ENCODE measurements around the gene PANK2. TPM values are rescaled to one million over a fixed set of nuclear protein-coding genes. Genes with fewer than 3 reads are reported as not detected.

PANK2 gene
- total RNA-seq, 4 donors from 2014 or later, result 26.6 to 40.9 (median 27.4) TPM

GRCh38 chr20:3973705-3974104 is 84.5 kb downstream of the PANK2 start:
- no peak overlapping the region for H3K4me3 ChIP-seq
- no peak overlapping the region for H3K27ac ChIP-seq
- no peaks in the 10 kb centered on the region for H3K36me3 ChIP-seq
- 63% methylated on average over 2 of the region's 2 CpGs for WGBS
- H3K27me3 ChIP-seq, result no peaks in the 10 kb centered on the region
- no peaks in the 10 kb centered on the region for H3K9me3 ChIP-seq
- peaks cover 4% of the 10 kb centered on the region for H3K4me1 ChIP-seq
- DNase-seq (ENCODE audit: low spot score in 2 of 2), result no peak
- TF ChIP-seq POLR2AphosphoS5 (IDR thresholded peaks at IDR 0.05) (no peak), EP300 (IDR thresholded peaks at IDR 0.05) (no peak), POLR2A (IDR thresholded peaks at IDR 0.05) (no peak)
- TF ChIP-seq, protein P1, sequence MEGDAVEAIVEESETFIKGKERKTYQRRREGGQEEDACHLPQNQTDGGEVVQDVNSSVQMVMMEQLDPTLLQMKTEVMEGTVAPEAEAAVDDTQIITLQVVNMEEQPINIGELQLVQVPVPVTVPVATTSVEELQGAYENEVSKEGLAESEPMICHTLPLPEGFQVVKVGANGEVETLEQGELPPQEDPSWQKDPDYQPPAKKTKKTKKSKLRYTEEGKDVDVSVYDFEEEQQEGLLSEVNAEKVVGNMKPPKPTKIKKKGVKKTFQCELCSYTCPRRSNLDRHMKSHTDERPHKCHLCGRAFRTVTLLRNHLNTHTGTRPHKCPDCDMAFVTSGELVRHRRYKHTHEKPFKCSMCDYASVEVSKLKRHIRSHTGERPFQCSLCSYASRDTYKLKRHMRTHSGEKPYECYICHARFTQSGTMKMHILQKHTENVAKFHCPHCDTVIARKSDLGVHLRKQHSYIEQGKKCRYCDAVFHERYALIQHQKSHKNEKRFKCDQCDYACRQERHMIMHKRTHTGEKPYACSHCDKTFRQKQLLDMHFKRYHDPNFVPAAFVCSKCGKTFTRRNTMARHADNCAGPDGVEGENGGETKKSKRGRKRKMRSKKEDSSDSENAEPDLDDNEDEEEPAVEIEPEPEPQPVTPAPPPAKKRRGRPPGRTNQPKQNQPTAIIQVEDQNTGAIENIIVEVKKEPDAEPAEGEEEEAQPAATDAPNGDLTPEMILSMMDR (IDR thresholded peaks at IDR 0.05), result no peak

DNA sequence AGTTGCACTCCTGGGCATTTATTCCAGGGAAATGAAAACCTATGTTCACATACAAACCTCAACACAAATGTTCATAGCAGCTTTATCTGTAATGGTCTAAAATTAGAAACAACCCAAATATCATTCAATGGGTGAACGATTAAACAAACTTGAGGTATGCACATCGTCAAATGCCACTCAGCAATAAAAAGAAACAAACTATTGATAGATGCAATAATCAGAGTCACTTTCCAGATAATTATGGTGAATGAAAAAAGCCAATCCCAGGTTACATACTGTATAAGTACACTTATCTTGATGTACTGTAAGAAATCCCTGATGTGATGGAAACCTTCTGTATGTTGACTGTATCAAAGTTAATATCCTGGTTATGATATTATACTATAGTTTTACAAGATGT is 87.3 kb downstream of the PANK2 start:
- Histone ChIP-seq H3K36me3 (no peaks in the 10 kb centered on the region), H3K27me3 (no peaks in the 10 kb centered on the region), H3K4me3 (no peak overlapping the region), H3K4me1 (peaks cover 14% of the 10 kb centered on the region), H3K27ac (no peak overlapping the region), H3K9me3 (no peaks in the 10 kb centered on the region)
- DNase-seq (ENCODE audit: low spot score in 2 of 2), result no peak
- TF ChIP-seq, protein P1 (IDR thresholded peaks at IDR 0.05), result no peak
- TF ChIP-seq POLR2A (IDR thresholded peaks at IDR 0.05), result no peak
- TF ChIP-seq EP300 (IDR thresholded peaks at IDR 0.05), result no peak
- no peak for TF ChIP-seq POLR2AphosphoS5 (IDR thresholded peaks at IDR 0.05)
- WGBS, result 64% methylated on average over 2 of the region's 2 CpGs

Other genes with a start within 250 kb of the PANK2 start
- not detected for gene GFRA4, start 226.0 kb upstream of the PANK2 start, total RNA-seq
- 10 to 100 TPM in 3 of 4 donors, 1 to 10 TPM in 1; 6.3 to 24.3 (median 13.4) TPM for gene ADAM33, start 207.4 kb upstream of the PANK2 start, total RNA-seq
- 1 to 10 TPM in 2 of 4 donors, under 1 TPM in 2; 0.60 to 3.5 (median 1.1) TPM for gene SIGLEC1, start 176.8 kb upstream of the PANK2 start, total RNA-seq
- 1 to 10 TPM; 1.9 to 8.7 (median 4.4) TPM for gene HSPA12B, start 156.7 kb upstream of the PANK2 start, total RNA-seq
- gene ADISSP, start 121.6 kb upstream of the PANK2 start, total RNA-seq, result 10 to 100 TPM in 3 of 4 donors, 1 to 10 TPM in 1; 8.4 to 20.3 (median 18.9) TPM
- gene SPEF1, start 107.9 kb upstream of the PANK2 start, total RNA-seq, result not detected
- 10 to 100 TPM; 57.0 to 81.4 (median 66.4) TPM for gene CENPB, start 102.6 kb upstream of the PANK2 start, total RNA-seq
- 10 to 100 TPM; 12.7 to 34.4 (median 23.3) TPM for gene CDC25B, start 93.1 kb upstream of the PANK2 start, total RNA-seq
- gene AP5S1, start 68.8 kb upstream of the PANK2 start, total RNA-seq, result 10 to 100 TPM in 3 of 4 donors, 1 to 10 TPM in 1; 7.7 to 18.3 (median 14.3) TPM
- 10 to 100 TPM; 29.1 to 50.0 (median 39.1) TPM for gene MAVS, start 42.6 kb upstream of the PANK2 start, total RNA-seq
- gene RNF24, start 126.2 kb downstream of the PANK2 start, total RNA-seq, result 10 to 100 TPM; 16.0 to 27.8 (median 21.9) TPM

Data from suprapubic skin (tissue), 4 donors.